Smooth muscle cell (in vitro differentiated cells): ENCODE measurements around the gene NRARP. TPM values are rescaled to one million over a fixed set of nuclear protein-coding genes. Genes with fewer than 3 reads are reported as not detected.

ENCODE experiments used
- DNase-seq: peaks from one replicate; lab custom pipeline; 2025; ENCODE audit not compliant: unreplicated experiment; lab: John Stamatoyannopoulos, UW
- H2AFZ ChIP-seq: fragments of 200-600 bp; sonication (generic); 2 replicates; pipeline ENCODE4 v1.6.0; 2016; ENCODE audit warnings: antibody characterized with exemption, low read depth, mild to moderate bottlenecking
- H3F3A ChIP-seq: fragments of 200-600 bp; sonication (generic); 2 replicates; pipeline ENCODE4 v1.6.0; 2017; ENCODE audit warnings: antibody characterized with exemption, low read depth
- H3K27ac ChIP-seq: fragments of 200-600 bp; sonication (generic); 2 replicates; pipeline ENCODE4 v1.5.1; 2016; ENCODE audit warnings: low read depth, mild to moderate bottlenecking
- H3K27me3 ChIP-seq: fragments of 200-600 bp; sonication (generic); 2 replicates; pipeline ENCODE4 v1.6.1; 2016; ENCODE audit warnings: low read depth, mild to moderate bottlenecking
- H3K36me3 ChIP-seq: fragments of 200-600 bp; sonication (generic); 2 replicates; pipeline ENCODE4 v1.5.1; 2016; ENCODE audit warnings: low read depth
- H3K4me1 ChIP-seq: fragments of 200-600 bp; sonication (generic); 2 replicates; pipeline ENCODE4 v1.5.1; 2016; ENCODE audit warnings: low read depth
- H3K4me2 ChIP-seq: fragments of 200-600 bp; sonication (generic); 2 replicates; pipeline ENCODE4 v1.6.0; 2016; ENCODE audit warnings: mild to moderate bottlenecking
- H3K4me3 ChIP-seq: fragments of 200-600 bp; sonication (generic); 2 replicates; pipeline ENCODE4 v1.5.1; 2016; ENCODE audit warnings: mild to moderate bottlenecking
- H3K79me2 ChIP-seq: fragments of 200-600 bp; sonication (generic); 2 replicates; pipeline ENCODE4 v1.6.0; 2016; ENCODE audit warnings: low read depth, mild to moderate bottlenecking
- H3K9ac ChIP-seq: fragments of 200-600 bp; sonication (generic); 2 replicates; pipeline ENCODE4 v1.6.0; 2016; ENCODE audit warnings: low read depth
- H3K9me3 ChIP-seq: fragments of 200-600 bp; sonication (generic); replicated peaks from 2 replicates; pipeline ENCODE4 v1.5.1; 2016; ENCODE audit warnings: low read depth
- H4K20me1 ChIP-seq: fragments of 200-600 bp; sonication (generic); 2 replicates; pipeline ENCODE4 v1.6.0; 2016; ENCODE audit warnings: low read depth
- CTCF ChIP-seq: fragments of 200-600 bp; sonication (generic); IDR thresholded peaks from 2 replicates; pipeline ENCODE4 v1.5.1; 2017; ENCODE audit warnings: borderline replicate concordance, mild to moderate bottlenecking, antibody characterized with exemption; ENCODE audit not compliant: insufficient read depth, poor library complexity, severe bottlenecking
- WGBS: methylation state at CpG from one replicate; pipeline ENCODE4 v1.1.7; 2016; ENCODE audit warnings: low lambda C conversion rate; 5-methylcytosine and 5-hydroxymethylcytosine counted together
- polyA plus RNA-seq: library from polyadenylated mRNA; unstranded; fragments of >200 nt; fragmentation: Nextera tagmentation; extraction: Ambion mirVana; gene quantifications from 2 replicates; pipeline ENCODE4 v1.2.1, GENCODE V29; 2016
- total RNA-seq: library from RNA; depleted of rRNA; stranded (reverse); fragments of >200 nt; gene quantifications from 2 replicates; pipeline ENCODE4 v1.2.3, GENCODE V29; 2014

Gene NRARP
- total and polyA plus RNA-seq, 2 experiments from 2014 or later, result 3.0 to 3.7 TPM

- H3K27me3 ChIP-seq, result no peaks in the 10 kb centered on the region
- H4K20me1 ChIP-seq, result peaks cover 21% of the 10 kb centered on the region
- no peak for TF ChIP-seq CTCF
- 93% methylated on average over 6 of the region's 6 CpGs for WGBS
- no peak for DNase-seq
- H2AFZ ChIP-seq, result no peak overlapping the region
- no peak overlapping the region for H3K9ac ChIP-seq
- H3K36me3 ChIP-seq, result no peaks in the 10 kb centered on the region
- no peaks in the 10 kb centered on the region for H3F3A ChIP-seq
- no peak overlapping the region for H3K4me2 ChIP-seq
- no peaks in the 10 kb centered on the region for H3K4me1 ChIP-seq
- no peak overlapping the region for H3K27ac ChIP-seq
- no peak overlapping the region for H3K4me3 ChIP-seq
- no peaks in the 10 kb centered on the region for H3K9me3 ChIP-seq
- H3K79me2 ChIP-seq, result no peaks in the 10 kb centered on the region
Measured at GRCh38 chr9:137267933-137268355, 34.1 kb downstream of the NRARP start.

DNA sequence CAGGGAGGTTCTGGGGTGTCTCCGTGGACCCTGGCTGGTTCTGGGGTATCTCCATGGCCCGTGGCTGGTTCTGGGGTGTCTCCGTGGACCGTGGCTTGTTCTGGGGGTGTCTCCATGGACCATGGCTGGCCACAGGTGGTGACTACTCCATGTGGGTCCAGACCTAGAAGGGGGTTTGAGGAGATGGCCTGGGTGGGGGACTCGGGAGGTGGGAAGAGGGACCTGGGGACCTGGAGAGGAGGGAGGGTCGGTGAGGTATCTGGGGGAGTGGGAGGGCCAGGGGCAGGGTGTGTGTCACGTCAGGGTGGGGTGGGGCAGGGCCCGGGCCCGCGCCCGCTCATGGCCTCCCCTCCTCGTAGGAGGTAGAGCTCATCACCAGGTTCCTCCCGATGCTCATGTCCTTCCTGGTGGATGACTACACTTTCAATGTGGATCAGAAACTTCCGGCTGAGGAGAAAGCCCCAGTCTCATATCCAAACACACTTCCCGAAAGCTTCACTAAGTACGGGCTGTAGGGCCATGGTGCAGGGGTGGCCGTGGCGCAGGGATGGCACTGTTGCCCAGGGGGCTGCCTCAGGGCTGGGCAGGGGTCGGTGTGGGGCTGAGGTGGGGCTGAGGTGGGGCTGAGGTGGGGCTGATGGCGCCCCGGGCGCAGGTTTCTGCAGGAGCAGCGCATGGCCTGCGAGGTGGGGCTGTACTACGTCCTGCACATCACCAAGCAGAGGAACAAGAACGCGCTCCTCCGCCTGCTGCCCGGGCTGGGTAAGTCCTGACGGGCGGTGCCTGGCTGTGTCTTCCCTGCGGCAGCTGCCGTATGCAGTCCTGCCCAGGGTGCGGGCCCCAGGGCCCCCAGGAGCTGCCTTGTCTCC is 35.3 kb downstream of the NRARP start:
- Histone ChIP-seq H3K4me3 (no peak overlapping the region), H3K4me2 (no peak overlapping the region), H3K27me3 (no peaks in the 10 kb centered on the region), H2AFZ (no peak overlapping the region), H3K9ac (no peak overlapping the region), H3K36me3 (no peaks in the 10 kb centered on the region), H3K27ac (no peak overlapping the region), H3K4me1 (no peaks in the 10 kb centered on the region), H3K79me2 (no peaks in the 10 kb centered on the region), H3F3A (no peaks in the 10 kb centered on the region), H4K20me1 (peaks cover 10% of the 10 kb centered on the region), H3K9me3 (no peaks in the 10 kb centered on the region)
- DNase-seq, result no peak
- TF ChIP-seq CTCF, result no peak
- WGBS, result 96% methylated on average over 25 of the region's 34 CpGs

- H3K27me3 ChIP-seq, result no peaks in the 10 kb centered on the region
- DNase-seq, result no peak
- H3F3A ChIP-seq, result no peaks in the 10 kb centered on the region
- no peaks in the 10 kb centered on the region for H3K9me3 ChIP-seq
- no peak overlapping the region for H3K9ac ChIP-seq
- peaks cover 6% of the 10 kb centered on the region for H4K20me1 ChIP-seq
- no peak overlapping the region for H3K27ac ChIP-seq
- H3K4me2 ChIP-seq, result no peak overlapping the region
- no peak for TF ChIP-seq CTCF
- no peaks in the 10 kb centered on the region for H3K4me1 ChIP-seq
- H2AFZ ChIP-seq, result no peak overlapping the region
- no peak overlapping the region for H3K4me3 ChIP-seq
- WGBS, result 98% methylated on average over 15 of the region's 15 CpGs
- H3K79me2 ChIP-seq, result no peaks in the 10 kb centered on the region
- H3K36me3 ChIP-seq, result no peaks in the 10 kb centered on the region
Measured at GRCh38 chr9:137266162-137266527, 35.9 kb downstream of the NRARP start.
